CD1c-positive myeloid dendritic cell (primary cell): ENCODE measurements around the gene EIF6.
"Not testable (repeated sequence)": the region's sequence is repeated elsewhere in the genome, so short reads cannot be mapped to it uniquely, and the experiment has no call there.

Experiments
- DNase-seq: peaks from one replicate; pipeline ENCODE4 v3.0.0-alpha.2; 2016; ENCODE audit errors: extremely low spot score

The EIF6 gene

GRCh38 chr20:35284267-35284991 is at the start of gene EIF6:
Gene EIF6, minus strand, starts transcription at chr20:35284772. Its CDS starts 285 bp downstream, at chr20:35284487.
- DNase-seq = peak; percentile 78

- no peak for DNase-seq
Observed at GRCh38 chr20:35333606-35334005, 49.0 kb upstream of the EIF6 start.

GRCh38 chr20:35332540-35333200 is 48.1 kb upstream of the EIF6 start:
- no peak for DNase-seq

- peak; percentile 62 for DNase-seq
Observed at GRCh38 chr20:35329435-35330139, 45.0 kb upstream of the EIF6 start.

GRCh38 chr20:35328689-35329088 is 44.1 kb upstream of the EIF6 start:
- DNase-seq = no peak

GRCh38 chr20:35328095-35328685 is 43.6 kb upstream of the EIF6 start:
- no peak for DNase-seq

GRCh38 chr20:35327074-35327976 is 42.8 kb upstream of the EIF6 start:
- peak; percentile 70 for DNase-seq

- DNase-seq = no peak
Observed at GRCh38 chr20:35326740-35327073, 42.1 kb upstream of the EIF6 start.

- peak; percentile 83 for DNase-seq
Observed at GRCh38 chr20:35326021-35326739, 41.6 kb upstream of the EIF6 start.

GRCh38 chr20:35325401-35325800 is 40.8 kb upstream of the EIF6 start:
- no peak for DNase-seq

- DNase-seq = no peak
Observed at GRCh38 chr20:35320396-35321126, 36.0 kb upstream of the EIF6 start.

GRCh38 chr20:35319871-35320197 is 35.3 kb upstream of the EIF6 start:
- DNase-seq = no peak

- no peak for DNase-seq
Observed at GRCh38 chr20:35319192-35319870, 34.8 kb upstream of the EIF6 start.

- DNase-seq = no peak
Observed at GRCh38 chr20:35318502-35319157, 34.1 kb upstream of the EIF6 start.

- DNase-seq = no peak
Observed at GRCh38 chr20:35317416-35318210, 33.0 kb upstream of the EIF6 start.

- no peak for DNase-seq
Observed at GRCh38 chr20:35316086-35316485, 31.5 kb upstream of the EIF6 start.

GRCh38 chr20:35315632-35316020 is 31.1 kb upstream of the EIF6 start:
- not testable (repeated sequence) for DNase-seq
